ENCODE results near the gene GZF1. TPM values are rescaled to one million over a fixed set of nuclear protein-coding genes. Genes with fewer than 3 reads are reported as not detected.

Gene GZF1
- total and polyA plus RNA-seq, 9 donors = 7.1 to 13.9 (median 10.8) TPM

GRCh38 chr20:23414526-23415188, 52.7 kb downstream of the GZF1 start:
- Histone ChIP-seq H3K27me3 (ENCODE audit: control insufficient read depth, insufficient read depth, low read length) (no peaks in the 10 kb centered on the region), H3K4me3 (ENCODE audit: low read length) (no peak overlapping the region), H3K4me1 (ENCODE audit: control insufficient read depth, insufficient read depth, low read length) (no peaks in the 10 kb centered on the region), H3K36me3 (ENCODE audit: control insufficient read depth, insufficient read depth, low read length) (no peaks in the 10 kb centered on the region), H3K27ac (ENCODE audit: low read length) (no peak overlapping the region), H3K9me3 (replicated peaks; ENCODE audit: control insufficient read depth, low read depth, low read length) (no peaks in the 10 kb centered on the region)
- no peak for DNase-seq
- WGBS (ENCODE audit: insufficient coverage) = no CpG with 5 or more reads among the region's 1 CpG

DNA sequence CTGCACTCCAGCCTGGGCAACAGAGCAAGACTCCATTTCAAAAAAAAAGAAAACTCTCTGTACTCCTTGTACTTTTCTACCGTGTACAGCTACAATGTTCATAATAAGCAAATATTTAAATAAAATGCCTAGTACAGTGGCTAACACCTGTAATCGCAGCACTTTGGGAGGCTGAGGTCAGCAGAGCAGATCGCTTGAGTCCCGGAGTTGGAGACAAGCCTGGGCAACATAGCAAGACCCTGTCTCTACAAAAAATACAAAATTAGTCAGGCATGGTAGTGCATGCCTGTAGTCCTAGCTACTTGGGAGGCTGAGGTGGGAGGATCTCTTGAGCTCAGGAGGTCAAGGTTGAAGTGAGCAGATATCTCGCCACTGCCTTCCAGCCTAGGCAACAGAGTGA, 53.6 kb downstream of the GZF1 start:
- no peaks in the 10 kb centered on the region for H3K27me3 ChIP-seq (ENCODE audit: control insufficient read depth, insufficient read depth, low read length)
- no peaks in the 10 kb centered on the region for H3K4me1 ChIP-seq (ENCODE audit: control insufficient read depth, insufficient read depth, low read length)
- no CpG with 5 or more reads among the region's 5 CpGs for WGBS (ENCODE audit: insufficient coverage)
- DNase-seq = no peak
- H3K9me3 ChIP-seq (replicated peaks; ENCODE audit: control insufficient read depth, low read depth, low read length) = no peaks in the 10 kb centered on the region
- no peak overlapping the region for H3K27ac ChIP-seq (ENCODE audit: low read length)
- no peaks in the 10 kb centered on the region for H3K36me3 ChIP-seq (ENCODE audit: control insufficient read depth, insufficient read depth, low read length)
- H3K4me3 ChIP-seq (ENCODE audit: low read length) = no peak overlapping the region

DNA sequence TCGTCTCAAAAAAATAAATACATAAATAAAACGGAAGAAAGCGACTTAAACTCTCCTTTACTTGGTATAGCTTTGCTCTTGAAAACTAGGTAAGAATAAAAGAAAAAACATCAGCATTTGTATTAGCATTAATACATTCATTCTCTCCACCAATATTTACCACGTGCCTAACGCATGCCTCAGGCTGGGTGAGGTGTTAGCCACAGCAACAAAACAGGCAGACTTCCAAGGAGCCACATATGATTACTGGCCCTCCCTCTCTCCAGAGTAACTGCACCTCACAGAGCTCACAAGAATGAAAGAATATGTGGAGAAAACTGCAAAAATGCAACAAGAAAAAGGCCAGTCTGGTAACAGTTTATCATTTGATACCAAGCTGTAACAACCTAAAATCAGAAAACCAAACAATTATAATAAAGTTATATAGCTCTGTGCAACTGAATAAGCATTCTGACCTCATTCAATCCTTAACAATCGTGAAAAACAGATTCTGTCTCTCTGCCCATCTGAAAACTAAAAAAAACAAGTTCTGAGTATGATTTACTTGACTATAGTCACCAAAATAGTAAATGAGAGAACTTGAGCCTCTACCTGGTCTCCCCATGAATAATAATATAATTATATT, 54.1 kb downstream of the GZF1 start:
- no peak for DNase-seq
- H3K27me3 ChIP-seq (ENCODE audit: control insufficient read depth, insufficient read depth, low read length) = no peaks in the 10 kb centered on the region
- no CpG with 5 or more reads among the region's 6 CpGs for WGBS (ENCODE audit: insufficient coverage)
- H3K4me3 ChIP-seq (ENCODE audit: low read length) = no peak overlapping the region
- H3K36me3 ChIP-seq (ENCODE audit: control insufficient read depth, insufficient read depth, low read length) = no peaks in the 10 kb centered on the region
- H3K4me1 ChIP-seq (ENCODE audit: control insufficient read depth, insufficient read depth, low read length) = no peaks in the 10 kb centered on the region
- no peaks in the 10 kb centered on the region for H3K9me3 ChIP-seq (replicated peaks; ENCODE audit: control insufficient read depth, low read depth, low read length)
- H3K27ac ChIP-seq (ENCODE audit: low read length) = no peak overlapping the region

- no peak overlapping the region for H3K27ac ChIP-seq (ENCODE audit: low read length)
- no peaks in the 10 kb centered on the region for H3K4me1 ChIP-seq (ENCODE audit: control insufficient read depth, insufficient read depth, low read length)
- H3K4me3 ChIP-seq (ENCODE audit: low read length) = no peak overlapping the region
- no peak for DNase-seq
- no peaks in the 10 kb centered on the region for H3K9me3 ChIP-seq (replicated peaks; ENCODE audit: control insufficient read depth, low read depth, low read length)
- H3K36me3 ChIP-seq (ENCODE audit: control insufficient read depth, insufficient read depth, low read length) = no peaks in the 10 kb centered on the region
- H3K27me3 ChIP-seq (ENCODE audit: control insufficient read depth, insufficient read depth, low read length) = no peaks in the 10 kb centered on the region
Measured at GRCh38 chr20:23417861-23418260, 55.9 kb downstream of the GZF1 start.

DNA sequence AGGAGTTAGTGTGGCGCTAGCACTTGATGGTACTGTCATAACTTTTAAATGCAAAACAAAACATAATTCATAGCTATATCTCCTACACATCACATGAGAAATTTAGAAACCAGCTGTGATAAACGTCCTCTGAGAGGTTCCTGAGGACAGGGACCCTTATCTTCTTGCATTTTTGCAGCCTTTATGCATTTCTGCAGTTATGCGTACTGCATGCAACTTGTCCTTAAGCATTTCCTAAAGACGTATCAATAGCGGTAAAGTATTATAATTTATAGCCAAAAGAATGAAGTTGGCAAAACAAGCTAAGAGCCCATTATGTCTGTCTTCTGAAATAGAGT, 57.6 kb downstream of the GZF1 start:
- H3K4me1 ChIP-seq (ENCODE audit: control insufficient read depth, insufficient read depth, low read length) = no peaks in the 10 kb centered on the region
- no peak for DNase-seq
- no CpG with 5 or more reads among the region's 5 CpGs for WGBS (ENCODE audit: insufficient coverage)

DNA sequence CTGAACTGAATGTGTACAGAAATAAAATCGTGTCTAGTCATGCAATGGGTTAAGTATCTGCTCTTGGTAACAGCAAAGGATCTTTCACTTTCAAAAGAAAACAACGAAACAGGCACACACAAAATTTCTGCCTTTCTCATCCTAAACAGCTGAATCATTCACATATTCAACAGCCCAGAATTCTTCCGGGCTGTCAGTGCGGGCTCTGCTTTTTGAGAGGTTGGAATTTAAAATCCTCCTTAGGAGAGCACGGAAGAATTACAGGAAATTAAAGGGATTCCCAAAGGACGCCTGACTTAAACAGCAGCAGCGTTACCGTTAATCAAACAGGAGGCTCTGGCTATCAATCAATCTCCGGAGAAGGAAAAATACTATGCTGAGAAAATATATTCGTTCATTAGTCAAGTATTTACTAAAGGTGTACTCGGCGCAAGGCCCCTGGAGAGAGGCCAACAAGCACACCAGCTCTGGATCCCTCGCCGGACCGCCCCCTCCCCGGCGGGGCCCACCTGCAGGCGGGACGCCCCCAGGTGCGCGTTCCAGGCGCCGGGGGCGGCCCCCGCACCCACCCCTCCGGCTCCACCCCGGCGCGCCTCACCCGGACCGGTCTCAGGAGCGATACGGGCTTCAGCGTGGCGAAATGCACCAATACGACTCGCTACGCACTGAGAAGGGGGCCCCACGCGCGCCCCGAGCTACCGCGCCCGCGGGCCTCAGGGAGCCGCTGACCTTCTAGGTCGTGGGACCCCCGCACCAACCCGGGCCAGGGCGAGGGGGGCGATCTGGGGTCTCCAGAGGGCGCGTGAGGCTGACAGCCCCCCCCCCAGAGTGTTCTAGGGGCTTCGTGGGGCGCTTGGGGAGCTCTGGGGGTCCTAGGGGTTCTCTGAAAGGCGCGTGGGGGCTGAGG, 58.3 kb downstream of the GZF1 start:
- no peaks in the 10 kb centered on the region for H3K9me3 ChIP-seq (replicated peaks; ENCODE audit: control insufficient read depth, low read depth, low read length)
- no peaks in the 10 kb centered on the region for H3K27me3 ChIP-seq (ENCODE audit: control insufficient read depth, insufficient read depth, low read length)
- H3K4me1 ChIP-seq (ENCODE audit: control insufficient read depth, insufficient read depth, low read length) = no peaks in the 10 kb centered on the region
- WGBS (ENCODE audit: insufficient coverage) = 0% methylated on average over 49 of the region's 58 CpGs
- H3K27ac ChIP-seq (ENCODE audit: low read length) = peak overlapping the region; percentile 74
- DNase-seq = peak; percentile 59
- no peaks in the 10 kb centered on the region for H3K36me3 ChIP-seq (ENCODE audit: control insufficient read depth, insufficient read depth, low read length)
- peak overlapping the region; percentile 97 for H3K4me3 ChIP-seq (ENCODE audit: low read length)

More for the DNA sequence above, 57.6 kb downstream of the GZF1 start:
- Histone ChIP-seq H3K9me3 (replicated peaks; ENCODE audit: control insufficient read depth, low read depth, low read length) (no peaks in the 10 kb centered on the region), H3K27me3 (ENCODE audit: control insufficient read depth, insufficient read depth, low read length) (no peaks in the 10 kb centered on the region), H3K27ac (ENCODE audit: low read length) (peak overlapping the region; percentile 70), H3K4me3 (ENCODE audit: low read length) (peak overlapping the region; percentile 97), H3K36me3 (ENCODE audit: control insufficient read depth, insufficient read depth, low read length) (no peaks in the 10 kb centered on the region)

DNA sequence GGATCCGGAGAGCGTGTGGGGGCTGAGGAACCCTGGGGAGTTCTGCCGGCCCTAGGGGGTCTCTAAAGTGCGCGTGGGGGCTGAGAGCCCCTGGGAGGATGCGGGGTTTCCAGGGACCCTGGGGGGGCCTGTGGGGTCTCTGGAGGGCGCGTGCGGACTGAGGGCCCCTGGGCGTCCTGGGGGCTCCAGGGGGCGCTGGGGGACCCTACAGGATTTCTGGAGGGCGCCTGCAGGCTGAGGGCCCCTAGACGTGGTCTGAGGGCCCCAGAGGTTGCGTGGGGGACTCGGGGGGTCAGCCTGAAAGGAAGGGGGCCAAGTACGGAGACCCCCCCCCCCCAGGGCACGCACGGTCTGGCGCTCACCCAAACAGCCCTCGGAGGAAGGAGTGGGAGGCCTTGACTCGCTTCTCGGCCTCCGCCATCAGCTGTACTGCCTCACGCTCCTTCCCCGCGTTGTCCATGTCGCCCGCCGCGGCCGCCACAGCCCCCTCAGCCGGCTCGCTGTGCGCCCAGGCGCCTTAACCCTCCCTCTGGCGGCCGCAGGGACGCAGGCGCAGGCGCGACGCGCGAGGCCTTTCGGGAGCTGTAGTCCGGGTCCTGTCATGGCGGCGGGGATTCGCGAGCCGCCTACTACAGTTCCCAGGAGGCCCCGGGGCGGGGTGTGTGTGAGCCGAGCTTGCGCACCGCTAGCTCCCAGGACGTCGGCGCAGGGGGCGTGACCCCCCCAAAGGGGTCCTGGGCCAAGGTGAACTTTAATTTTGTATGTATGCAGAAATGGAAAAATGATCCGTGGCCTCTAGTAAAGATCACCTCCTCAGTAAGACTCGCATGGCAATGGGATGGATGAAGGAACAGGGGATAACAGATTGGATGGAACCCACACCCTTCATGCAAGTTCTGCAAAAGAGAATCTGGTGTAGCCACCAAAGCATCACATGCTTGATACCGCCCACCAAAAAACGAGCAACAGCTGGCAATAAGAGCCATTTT, 59.3 kb downstream of the GZF1 start, which contains the start of gene NAPB:
TSS of gene NAPB (minus strand) at position 546 of the 989 bp plus-strand sequence. CDS start at position 460, 86 bp downstream.
- DNase-seq = peak; percentile 98
- Histone ChIP-seq H3K9me3 (replicated peaks; ENCODE audit: control insufficient read depth, low read depth, low read length) (no peaks in the 10 kb centered on the region), H3K4me3 (ENCODE audit: low read length) (peak within 1 kb of the TSS; percentile 97), H3K36me3 (ENCODE audit: control insufficient read depth, insufficient read depth, low read length) (no peaks in the 10 kb centered on the region), H3K4me1 (ENCODE audit: control insufficient read depth, insufficient read depth, low read length) (no peaks in the 10 kb centered on the region), H3K27ac (ENCODE audit: low read length) (peak within 1 kb of the TSS; percentile 74), H3K27me3 (ENCODE audit: control insufficient read depth, insufficient read depth, low read length) (no peaks in the 10 kb centered on the region)
- WGBS (ENCODE audit: insufficient coverage) = 0% methylated on average over 50 of the region's 64 CpGs

Other genes starting within 250 kb of the GZF1 start
- 19.4 TPM for gene NXT1, start 11.4 kb upstream of the GZF1 start, total RNA-seq
- 10 to 100 TPM; 12.5 to 16.1 (median 13.8) TPM for gene NXT1, start 11.4 kb upstream of the GZF1 start, polyA plus RNA-seq (ENCODE audit: insufficient read depth in 1 of 8, insufficient read length in 8 of 8, low replicate concordance in 1 of 8)
- 7.5 TPM for gene NAPB, start 59.3 kb downstream of the GZF1 start, total RNA-seq
- gene NAPB, start 59.3 kb downstream of the GZF1 start, polyA plus RNA-seq (ENCODE audit: insufficient read depth in 1 of 8, insufficient read length in 8 of 8, low replicate concordance in 1 of 8) = 1 to 10 TPM; 5.6 to 9.2 (median 6.9) TPM
- gene CSTL1, start 77.5 kb downstream of the GZF1 start, total RNA-seq = not detected
- not detected for gene CSTL1, start 77.5 kb downstream of the GZF1 start, polyA plus RNA-seq (ENCODE audit: insufficient read depth in 1 of 8, insufficient read length in 8 of 8, low replicate concordance in 1 of 8)
- gene CST11, start 90.7 kb downstream of the GZF1 start, total RNA-seq = not detected
- not detected for gene CST11, start 90.7 kb downstream of the GZF1 start, polyA plus RNA-seq (ENCODE audit: insufficient read depth in 1 of 8, insufficient read length in 8 of 8, low replicate concordance in 1 of 8)
- gene CST8, start 128.9 kb downstream of the GZF1 start, total RNA-seq = not detected
- not detected for gene CST8, start 128.9 kb downstream of the GZF1 start, polyA plus RNA-seq (ENCODE audit: insufficient read depth in 1 of 8, insufficient read length in 8 of 8, low replicate concordance in 1 of 8)
- gene CST9L, start 206.3 kb downstream of the GZF1 start, total RNA-seq = not detected
- gene CST9L, start 206.3 kb downstream of the GZF1 start, polyA plus RNA-seq (ENCODE audit: insufficient read depth in 1 of 8, insufficient read length in 8 of 8, low replicate concordance in 1 of 8) = not detected
- gene CST9, start 243.7 kb downstream of the GZF1 start, total RNA-seq = not detected
- gene CST9, start 243.7 kb downstream of the GZF1 start, polyA plus RNA-seq (ENCODE audit: insufficient read depth in 1 of 8, insufficient read length in 8 of 8, low replicate concordance in 1 of 8) = not detected